BJ (cell line): ENCODE measurements around the gene HOXD3. TPM values are rescaled to one million over a fixed set of nuclear protein-coding genes. Genes with fewer than 3 reads are reported as not detected.
A peak's percentile ranks its signal among the peaks of the same experiment; 100 is the strongest.

Experiments
- CTCF ChIA-PET: fragments of 350-600 bp; formaldehyde crosslinking; extraction: SDS; loops from one replicate; lab custom pipeline; 2021; ENCODE audit warnings: antibody characterized with exemption, inconsistent platforms; lab: Yijun Ruan, JAX
- POLR2A ChIA-PET: fragments of 300-600 bp; sonication (Branson Sonifier 250); formaldehyde crosslinking; extraction: SDS; loops from one replicate; lab custom pipeline; 2021; ENCODE audit warnings: antibody characterized with exemption; lab: Charles Lee
- DNase-seq: peaks from one replicate; pipeline ENCODE4 v3.0.0-alpha.2; 2011; ENCODE audit warnings: low read depth
- H3K27me3 ChIP-seq: 2 replicates; pipeline ENCODE4 v1.6.0; 2011; ENCODE audit warnings: low read length; ENCODE audit not compliant: control insufficient read depth, insufficient read depth
- H3K36me3 ChIP-seq: 2 replicates; pipeline ENCODE4 v1.5.1; 2011; ENCODE audit warnings: low read length; ENCODE audit not compliant: control insufficient read depth, insufficient read depth
- H3K4me3 ChIP-seq: 2 replicates; pipeline ENCODE4 v1.5.1; 2011; ENCODE audit warnings: low read depth, mild to moderate bottlenecking, control low read depth, low read length
- polyA plus RNA-seq: library from polyadenylated mRNA; depleted of rRNA; stranded (reverse); fragments of >200 nt; gene quantifications from 2 replicates; pipeline ENCODE4 v1.2.3, GENCODE V29; 2011
- TF ChIP-seq, protein P1 (sequence below): IDR thresholded peaks from 2 replicates; pipeline ENCODE4 v1.5.1; 2011; ENCODE audit warnings: low read depth, mild to moderate bottlenecking, control low read depth, inconsistent platforms, low read length, moderate library complexity; ENCODE audit not compliant: insufficient read depth

Gene HOXD3
- polyA plus RNA-seq, 1 experiment = not detected

DNA sequence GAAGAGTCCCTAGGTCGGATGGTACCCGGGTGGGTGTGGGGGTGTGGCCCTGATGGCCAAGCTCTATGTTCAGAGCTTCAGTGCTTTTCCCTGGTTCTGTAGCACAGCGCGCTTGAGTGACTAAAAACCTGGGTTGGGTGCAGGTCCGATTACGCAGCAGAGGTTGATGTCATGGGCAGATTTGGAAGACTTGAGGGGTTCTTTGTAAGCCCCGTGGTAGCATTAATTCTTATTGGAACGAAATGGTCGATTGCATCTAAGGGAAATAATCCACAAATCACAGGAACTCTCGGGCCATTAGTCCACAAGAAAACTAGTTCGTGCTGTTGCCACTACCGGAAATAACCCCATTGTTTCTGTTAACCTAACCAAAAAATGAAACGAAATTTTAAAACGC lies 18.6 kb upstream of the HOXD3 start:
- POLR2A ChIA-PET = no interaction called here
- peaks cover 38% of the 10 kb centered on the region for H3K27me3 ChIP-seq
- DNase-seq = no peak
- TF ChIP-seq, protein P1, sequence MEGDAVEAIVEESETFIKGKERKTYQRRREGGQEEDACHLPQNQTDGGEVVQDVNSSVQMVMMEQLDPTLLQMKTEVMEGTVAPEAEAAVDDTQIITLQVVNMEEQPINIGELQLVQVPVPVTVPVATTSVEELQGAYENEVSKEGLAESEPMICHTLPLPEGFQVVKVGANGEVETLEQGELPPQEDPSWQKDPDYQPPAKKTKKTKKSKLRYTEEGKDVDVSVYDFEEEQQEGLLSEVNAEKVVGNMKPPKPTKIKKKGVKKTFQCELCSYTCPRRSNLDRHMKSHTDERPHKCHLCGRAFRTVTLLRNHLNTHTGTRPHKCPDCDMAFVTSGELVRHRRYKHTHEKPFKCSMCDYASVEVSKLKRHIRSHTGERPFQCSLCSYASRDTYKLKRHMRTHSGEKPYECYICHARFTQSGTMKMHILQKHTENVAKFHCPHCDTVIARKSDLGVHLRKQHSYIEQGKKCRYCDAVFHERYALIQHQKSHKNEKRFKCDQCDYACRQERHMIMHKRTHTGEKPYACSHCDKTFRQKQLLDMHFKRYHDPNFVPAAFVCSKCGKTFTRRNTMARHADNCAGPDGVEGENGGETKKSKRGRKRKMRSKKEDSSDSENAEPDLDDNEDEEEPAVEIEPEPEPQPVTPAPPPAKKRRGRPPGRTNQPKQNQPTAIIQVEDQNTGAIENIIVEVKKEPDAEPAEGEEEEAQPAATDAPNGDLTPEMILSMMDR = no peak
- no peaks in the 10 kb centered on the region for H3K36me3 ChIP-seq
- CTCF ChIA-PET = interaction anchor here (1.1 to 8.7 kb wide), 8 partner anchors 8 to 513 kb away, joined by 3 to 110 read pairs (median 48); partner anchors contain the start of gene HOXD8
- H3K4me3 ChIP-seq = no peak overlapping the region

DNA sequence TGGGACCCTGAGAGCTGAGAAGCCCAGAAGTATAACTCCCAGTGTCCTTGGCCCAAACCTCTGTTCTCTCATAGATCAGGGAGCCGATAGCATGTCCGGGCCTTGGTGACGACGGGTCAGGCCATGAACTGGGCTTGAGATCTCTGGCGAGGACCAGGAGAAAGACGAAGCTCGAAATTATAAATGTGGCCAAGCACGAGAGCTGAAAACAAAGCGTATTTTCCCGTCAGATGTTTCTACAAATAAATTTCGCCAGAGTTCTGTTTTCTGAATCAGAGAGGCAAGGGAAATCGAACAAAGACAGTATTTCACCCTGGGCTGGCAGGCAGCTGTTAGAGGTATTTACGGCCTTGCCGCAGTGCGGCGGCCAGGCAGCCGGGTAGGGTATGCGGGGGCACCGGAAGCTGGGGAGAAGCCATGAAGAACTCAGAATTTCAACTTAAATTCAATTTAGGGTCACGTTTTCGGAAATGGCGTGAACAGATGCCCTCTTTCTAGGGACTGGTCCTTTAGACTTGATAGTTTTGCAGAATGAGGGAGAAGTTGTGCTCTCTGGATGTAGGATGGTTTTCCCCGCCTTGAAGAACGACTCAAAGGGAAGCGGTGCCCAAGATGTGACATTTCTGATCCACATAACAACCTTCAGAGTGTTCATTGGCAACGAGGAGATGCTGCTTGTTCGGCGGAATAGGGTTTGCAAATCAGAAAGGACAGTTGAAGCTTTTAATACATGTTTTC lies 18.0 kb upstream of the HOXD3 start:
- POLR2A ChIA-PET = no interaction called here
- Histone ChIP-seq H3K27me3 (peaks cover 41% of the 10 kb centered on the region), H3K4me3 (no peak overlapping the region), H3K36me3 (no peaks in the 10 kb centered on the region)
- TF ChIP-seq, protein P1 = no peak
- CTCF ChIA-PET = interaction anchor here (0.7 to 8.7 kb wide), 21 partner anchors 9 to 1140 kb away, joined by 3 to 110 read pairs (median 9); partner anchors contain the start of gene HOXD8
- DNase-seq = no peak

GRCh38 chr2:176139661-176140512 lies 17.2 kb upstream of the HOXD3 start:
- no peak for DNase-seq
- TF ChIP-seq, protein P1 = no peak
- H3K4me3 ChIP-seq = peak overlapping the region; percentile 53
- H3K36me3 ChIP-seq = no peaks in the 10 kb centered on the region
- ChIA-PET CTCF (interaction anchor here (0.6 to 8.7 kb wide), 53 partner anchors 8 to 1377 kb away, joined by 3 to 110 read pairs (median 4); partner anchors contain the start of genes HOXD4, HOXD8 and MTX2), POLR2A (no interaction called here)
- peaks cover 36% of the 10 kb centered on the region for H3K27me3 ChIP-seq

DNA sequence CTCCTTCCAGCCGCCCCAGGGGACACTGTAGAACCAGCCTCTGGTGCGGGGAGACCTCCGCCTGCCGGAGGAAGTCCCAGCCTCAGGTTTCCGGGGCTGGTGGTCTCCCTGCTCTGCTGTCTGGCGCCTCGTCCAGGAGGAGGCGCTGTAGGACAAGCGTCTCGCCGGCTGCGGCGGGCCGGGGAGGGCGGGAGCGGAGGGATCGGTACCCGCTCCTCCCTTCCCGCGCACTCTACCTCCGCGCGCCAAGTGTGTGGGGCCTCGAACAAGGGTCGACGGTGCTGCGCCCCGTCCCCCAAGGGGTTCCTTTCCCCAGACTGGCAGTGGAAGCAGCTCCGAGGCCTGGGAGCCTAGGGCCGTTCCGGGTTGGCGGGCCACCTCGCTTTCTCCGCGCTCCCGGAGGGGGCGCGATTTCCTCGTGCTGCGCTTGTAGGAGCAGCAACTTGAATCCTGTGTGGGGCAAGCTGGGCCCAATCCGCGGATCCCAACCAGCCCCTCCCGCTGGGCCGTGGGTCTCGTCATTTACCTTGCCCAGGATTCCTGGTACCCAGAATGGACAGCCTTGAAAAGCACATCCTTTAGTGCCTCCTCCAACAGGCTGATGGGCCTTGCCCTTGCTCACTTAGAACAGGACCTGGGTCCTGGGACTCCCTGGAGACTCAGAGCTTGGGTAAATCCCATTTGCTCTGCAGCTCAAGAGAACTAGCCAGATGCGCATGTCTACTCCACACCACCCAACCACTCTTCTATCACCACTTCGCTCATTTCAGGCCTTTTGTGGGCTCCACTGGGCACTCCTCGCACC lies 16.4 kb upstream of the HOXD3 start:
- Histone ChIP-seq H3K36me3 (no peaks in the 10 kb centered on the region), H3K27me3 (peaks cover 40% of the 10 kb centered on the region), H3K4me3 (peak overlapping the region; percentile 53)
- ChIA-PET CTCF (interaction anchor here (0.6 to 8.7 kb wide), 59 partner anchors 8 to 1454 kb away, joined by 3 to 110 read pairs (median 4); partner anchors contain the start of genes HOXD4, HOXD8 and MTX2), POLR2A (no interaction called here)
- no peak for DNase-seq
- TF ChIP-seq, protein P1 = peak; percentile 92
